NCI-H2081 treated with DMSO at 0.1 percent for 48 hours (cell line): ENCODE data around the gene KIAA0040.
"Not testable (repeated sequence)": the region's sequence is repeated elsewhere in the genome, so short reads cannot be mapped to it uniquely, and the experiment has no call there.

ENCODE experiments used
- DNase-seq: peaks from one replicate; lab custom pipeline; 2025; lab: John Stamatoyannopoulos, UW

KIAA0040 gene

DNA sequence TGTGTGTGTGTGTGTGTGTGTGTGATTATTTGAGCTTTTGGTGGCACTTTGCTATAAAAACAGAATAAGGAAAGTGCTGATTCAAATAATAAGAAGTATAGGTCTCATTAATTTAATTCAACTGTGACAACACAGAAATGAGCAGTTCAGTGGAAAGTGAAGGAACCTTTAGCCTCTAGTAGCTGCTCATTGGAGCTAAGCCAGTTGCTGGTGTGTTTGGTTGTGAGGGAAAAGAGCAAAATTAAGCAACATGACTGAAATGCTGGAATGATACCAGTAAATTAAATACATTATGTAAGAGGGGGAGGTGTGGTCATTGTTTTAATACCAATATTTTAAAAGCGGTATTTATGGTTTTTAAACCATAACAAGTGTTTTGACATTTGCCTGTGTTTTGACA, 55.2 kb downstream of the KIAA0040 start:
- no peak for DNase-seq

- no peak for DNase-seq
Observed at GRCh38 chr1:175136246-175136645, 56.3 kb downstream of the KIAA0040 start.

GRCh38 chr1:175134500-175134899, 58.1 kb downstream of the KIAA0040 start:
- DNase-seq: no peak

GRCh38 chr1:175133673-175134435, 58.7 kb downstream of the KIAA0040 start:
- no peak for DNase-seq

DNA sequence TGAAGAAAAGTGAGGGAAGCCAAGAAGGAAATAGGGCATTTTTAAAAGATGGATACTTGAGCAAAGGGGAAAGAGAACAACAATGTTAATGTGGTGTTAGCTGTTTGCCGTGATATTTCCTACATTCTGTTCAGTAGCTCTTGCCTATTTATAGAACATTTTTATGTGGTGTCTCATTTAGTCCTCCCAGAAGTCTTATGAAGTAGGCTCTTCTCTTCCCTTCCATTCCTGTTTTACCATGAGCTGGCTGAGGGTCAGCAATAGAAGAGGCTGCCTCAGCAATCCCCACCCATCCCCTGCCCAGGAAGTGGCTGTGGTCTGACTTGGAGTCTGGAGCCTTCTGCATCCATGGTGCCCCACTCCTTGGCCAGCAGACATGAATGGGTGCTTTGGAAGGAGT, 60.1 kb downstream of the KIAA0040 start:
- DNase-seq: no peak

DNA sequence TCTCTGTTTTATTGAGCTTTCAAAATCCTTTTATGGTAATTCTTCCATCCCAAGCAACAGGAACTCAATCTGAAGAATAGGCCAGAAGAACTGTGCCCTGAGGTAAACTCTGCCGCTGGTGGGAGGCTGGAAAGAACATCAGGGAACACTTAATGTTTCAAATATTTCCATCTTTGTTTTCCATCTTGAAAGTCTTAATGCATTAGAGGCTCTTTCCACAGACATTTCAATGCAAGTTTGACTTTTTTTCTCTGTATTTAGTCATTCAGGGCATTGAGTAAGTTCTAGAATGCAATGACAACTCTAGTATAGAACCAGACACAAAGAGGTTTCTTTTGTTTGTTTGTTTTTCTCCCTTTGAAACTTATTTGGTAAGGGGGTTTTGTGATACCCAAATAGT, 61.5 kb downstream of the KIAA0040 start:
- DNase-seq: no peak

DNA sequence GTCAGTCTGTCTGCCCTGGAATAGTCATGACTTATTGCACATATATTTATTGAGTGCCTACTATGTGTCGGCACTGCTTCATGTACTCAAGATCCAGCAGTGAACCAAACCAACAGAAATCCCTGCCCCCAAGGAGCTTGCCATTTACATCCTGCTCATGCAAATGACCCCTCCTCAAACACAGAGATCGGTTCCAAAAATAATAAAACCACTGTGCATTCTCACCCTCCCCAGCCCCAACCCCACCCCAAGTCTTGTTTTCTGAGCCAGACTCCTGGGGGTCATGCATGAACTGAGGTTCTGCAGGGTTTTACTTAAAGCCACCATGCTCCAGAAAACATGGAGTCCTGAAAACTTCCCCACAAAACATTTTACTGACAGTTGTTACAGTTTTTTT, 61.9 kb downstream of the KIAA0040 start:
- DNase-seq: no peak

- DNase-seq: no peak
Observed at GRCh38 chr1:175129997-175130648, 62.5 kb downstream of the KIAA0040 start.

DNA sequence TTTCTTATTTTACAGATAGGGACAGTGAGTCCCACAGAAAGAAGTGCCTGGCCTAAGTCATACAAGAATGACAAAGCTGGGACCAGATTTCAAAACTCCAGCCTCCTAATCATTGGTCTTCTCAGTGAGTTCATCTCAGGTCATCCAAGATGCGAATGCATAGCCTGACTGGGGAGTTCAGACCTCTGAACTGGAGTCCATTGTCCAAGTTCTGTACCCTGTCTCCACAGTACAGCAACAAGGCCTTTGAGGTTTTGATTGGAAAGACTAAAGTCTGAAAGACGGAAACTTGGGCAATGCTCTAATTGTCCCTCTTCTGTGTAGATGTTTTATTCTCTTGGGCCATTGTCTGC, 63.0 kb downstream of the KIAA0040 start:
- no peak for DNase-seq

DNA sequence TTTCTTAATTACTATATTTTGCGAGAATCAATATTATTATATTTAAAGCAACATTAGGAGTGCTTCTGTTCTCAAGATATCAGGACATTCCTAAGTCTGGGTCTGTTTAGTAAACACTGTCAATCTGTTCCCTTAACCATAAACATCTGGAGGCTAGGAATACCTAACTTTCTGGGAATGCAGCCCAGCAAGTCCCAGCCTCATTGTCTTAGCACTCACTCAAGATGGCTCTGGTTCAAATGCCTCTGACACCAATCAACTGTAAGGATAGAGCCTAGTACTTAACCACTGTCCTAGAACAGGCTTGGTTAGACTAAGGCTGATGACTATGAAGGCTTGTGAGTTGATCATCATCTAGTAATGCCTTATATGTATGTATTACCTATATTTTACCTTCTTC, 63.4 kb downstream of the KIAA0040 start:
- no peak for DNase-seq

- no peak for DNase-seq
Observed at GRCh38 chr1:175128523-175128922, 64.1 kb downstream of the KIAA0040 start.

DNA sequence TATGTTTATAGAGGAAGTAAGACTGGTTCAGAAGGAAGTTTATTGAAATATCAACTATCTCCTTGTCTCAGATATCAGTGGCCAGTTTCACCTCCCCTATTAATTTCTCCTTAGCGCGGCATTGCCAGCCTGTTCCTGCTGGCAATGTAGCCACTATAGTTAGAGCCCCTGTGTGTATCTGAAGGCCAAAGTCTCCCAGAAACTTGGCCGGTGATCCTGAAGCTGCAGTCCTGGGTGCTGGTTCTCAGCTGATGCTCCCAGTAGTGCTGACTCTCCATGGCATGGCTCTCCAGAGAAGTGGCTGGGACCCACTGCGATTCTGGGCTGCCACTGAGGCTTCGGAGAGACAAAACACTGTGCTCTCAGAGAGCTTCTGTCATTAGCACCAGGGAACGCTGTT, 65.0 kb downstream of the KIAA0040 start:
- DNase-seq: no peak

DNA sequence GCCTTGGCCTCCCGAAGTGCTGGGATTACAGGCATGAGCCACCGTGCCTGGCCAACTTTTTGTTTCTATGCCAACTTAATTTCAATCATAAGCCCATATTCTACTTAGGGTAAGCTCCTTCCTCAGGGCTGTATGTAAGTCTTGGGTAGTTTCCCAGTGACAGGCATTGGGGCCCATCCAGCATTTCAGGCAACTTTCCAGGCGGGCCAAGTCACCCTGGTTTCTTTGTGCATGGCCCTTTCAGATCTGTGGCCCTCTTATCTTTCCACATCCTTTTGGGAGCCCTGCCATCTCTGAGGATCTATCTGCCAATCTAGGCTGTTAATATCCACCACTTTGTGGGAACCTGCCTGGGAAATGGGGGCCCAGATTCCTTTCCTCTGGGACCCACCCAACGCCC, 66.2 kb downstream of the KIAA0040 start:
- no peak for DNase-seq

DNA sequence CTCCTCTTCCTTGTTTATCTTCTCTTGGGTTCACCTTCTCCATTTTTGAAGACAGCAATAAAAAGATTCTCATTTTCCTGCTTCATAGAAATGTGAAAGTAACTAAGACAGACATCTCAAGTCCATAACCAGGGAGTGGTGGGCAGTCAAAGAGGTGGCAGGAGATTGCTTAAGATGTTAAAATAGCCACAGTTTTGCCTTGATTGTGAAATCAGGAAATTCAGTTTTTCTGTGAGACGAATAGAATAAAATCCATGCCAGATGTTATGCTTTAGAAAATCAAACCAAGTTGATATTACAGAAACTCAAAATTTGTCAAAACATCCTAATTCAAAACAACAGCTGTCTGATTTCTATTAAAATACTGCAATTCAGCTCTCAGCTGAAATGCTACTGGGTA, 67.7 kb downstream of the KIAA0040 start:
- no peak for DNase-seq

DNA sequence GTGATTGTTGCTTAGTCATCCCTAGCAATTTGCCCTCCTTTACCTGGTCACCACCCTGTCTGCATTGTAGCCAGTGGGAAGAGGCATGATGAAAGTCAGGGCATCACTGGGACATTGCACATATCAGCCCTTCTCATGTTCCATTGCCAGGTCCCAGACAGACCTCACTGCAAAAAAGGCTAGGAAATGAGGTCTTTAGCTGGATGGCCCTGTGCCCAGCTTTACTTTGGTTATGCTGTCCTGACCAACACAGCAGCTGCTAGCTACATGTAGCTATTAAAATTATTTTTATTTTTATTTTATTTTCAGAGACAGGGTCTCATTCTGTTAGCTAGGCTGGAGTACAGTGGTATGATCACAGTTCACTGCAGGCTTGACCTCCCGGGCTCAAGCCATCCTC, 72.1 kb downstream of the KIAA0040 start:
- no peak for DNase-seq

DNA sequence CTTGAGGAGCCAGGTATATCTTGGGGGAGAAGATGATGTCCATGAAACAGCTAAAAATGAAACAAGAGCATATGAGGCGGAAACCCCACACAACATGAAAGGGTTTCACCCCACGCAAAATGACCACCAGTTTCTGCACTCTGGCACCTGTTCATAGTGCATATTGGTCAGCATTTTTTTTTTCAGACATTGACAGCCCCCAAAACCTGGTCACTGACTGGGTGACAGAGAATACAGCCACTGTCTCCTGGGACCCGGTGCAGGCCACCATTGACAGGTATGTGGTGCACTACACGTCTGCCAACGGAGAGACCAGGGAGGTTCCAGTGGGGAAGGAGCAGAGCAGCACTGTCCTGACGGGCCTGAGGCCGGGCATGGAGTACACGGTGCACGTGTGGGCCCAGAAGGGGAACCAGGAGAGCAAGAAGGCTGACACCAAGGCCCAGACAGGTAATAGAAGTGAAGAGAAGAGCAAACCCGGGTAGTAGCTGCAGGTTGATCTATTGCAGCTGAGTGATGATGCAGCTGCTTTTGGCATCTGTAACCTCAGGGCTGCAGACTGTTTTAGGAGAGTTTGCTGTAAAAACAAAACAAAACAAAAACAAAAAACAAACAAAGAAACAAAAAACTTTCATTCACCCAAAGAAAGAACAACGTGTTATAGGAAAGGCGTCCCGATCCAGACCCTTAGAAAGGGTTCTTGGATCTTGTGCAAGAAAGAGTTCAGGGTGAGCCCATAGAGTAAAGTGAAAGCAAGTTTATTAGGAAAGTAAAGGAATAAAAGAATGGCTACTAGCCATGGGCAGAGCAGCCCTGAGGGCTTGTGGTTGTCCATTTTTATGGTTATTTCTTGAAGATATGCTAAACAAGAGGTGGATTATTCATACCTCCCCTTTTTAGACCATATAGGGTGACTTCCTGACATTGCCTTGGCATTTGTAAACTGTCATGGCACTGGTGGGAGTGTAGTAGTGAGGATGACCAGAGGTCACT, 73.9 kb downstream of the KIAA0040 start:
- DNase-seq: no peak

GRCh38 chr1:175116903-175117302, 75.7 kb downstream of the KIAA0040 start:
- DNase-seq: no peak

- DNase-seq: no peak
Observed at GRCh38 chr1:175116210-175116798, 76.3 kb downstream of the KIAA0040 start.

GRCh38 chr1:175114996-175115395, 77.6 kb downstream of the KIAA0040 start:
- no peak for DNase-seq

- not testable (repeated sequence) for DNase-seq
Observed at GRCh38 chr1:175108331-175108820, 84.2 kb downstream of the KIAA0040 start.
